Left lung (tissue), 10 donors: ENCODE data around the gene ANTXR2. TPM values are rescaled to one million over a fixed set of nuclear protein-coding genes. Genes with fewer than 3 reads are reported as not detected.
A peak's percentile ranks its signal among the peaks of the same experiment; 100 is the strongest.
"Not testable (repeated sequence)": the region's sequence is repeated elsewhere in the genome, so short reads cannot be mapped to it uniquely, and the experiment has no call there.

ENCODE experiments used
- ATAC-seq: fragments of 200-7000 bp; cut with Tn5 transposase; one replicate; pipeline ENCODE4 v1.9.1; 2020; ENCODE audit warnings: moderate library complexity
- DNase-seq, 4 donors: peaks; one replicate each; pipeline ENCODE4 v3.0.0-alpha.2; 2013 to 2020
- H3K27ac ChIP-seq, 2 donors: fragments of 200-600 bp; sonication (generic) in 1 of 2; one replicate each; pipeline versions ENCODE4 v1.5.0 to v1.8.0; 2020 to 2021
- H3K27me3 ChIP-seq, 2 donors: fragments of 200-600 bp; sonication (generic) in 1 of 2; one replicate each; pipeline versions ENCODE4 v1.5.0 to v1.8.0; 2020 to 2021
- H3K36me3 ChIP-seq, 2 donors: fragments of 200-600 bp; sonication (generic) in 1 of 2; one replicate each; pipeline versions ENCODE4 v1.5.0 to v1.8.0; 2020 to 2021
- H3K4me1 ChIP-seq, 2 donors: fragments of 200-600 bp; one replicate each; pipeline ENCODE4 v1.8.0; 2021
- H3K4me3 ChIP-seq, 2 donors: fragments of 200-600 bp; sonication (generic) in 1 of 2; one replicate each; pipeline versions ENCODE4 v1.5.0 to v1.8.0; 2020 to 2021; ENCODE audit warnings: mild to moderate bottlenecking in 1 of 2
- H3K9me3 ChIP-seq, 2 donors: fragments of 200-600 bp; sonication (generic) in 1 of 2; one replicate each; pipeline versions ENCODE4 v1.5.0 to v1.8.0; 2020 to 2021
- intact Hi-C, 2 donors: fragments of 100-400 bp; cut with DNase I; formaldehyde crosslinking; loops; one replicate each; pipeline versions ENCODE4 v1.11.2 to v1.14.2; 2022
- polyA plus RNA-seq, 6 donors: library from polyadenylated mRNA; unstranded; fragments of 120-200 nt; gene quantifications; one replicate each; pipeline ENCODE4 v1.2.1, GENCODE V29; 2013; ENCODE audit not compliant: insufficient read length in 6 of 6
- total RNA-seq, 2 donors: library from RNA; stranded (reverse); fragmentation: NEBNext Ultra II Directional; extraction: Animal tissue kit (Norgen Biotek cat#: 25700); gene quantifications; one replicate each; pipeline ENCODE4 v1.2.1, GENCODE V29; 2021
- TF ChIP-seq, protein P1 (sequence below), 2 donors: fragments of 200-600 bp; sonication (generic) in 1 of 2; IDR thresholded peaks; one replicate each; pipeline versions ENCODE4 v1.5.0 to v1.8.0; 2021; ENCODE audit warnings: antibody characterized with exemption in 2 of 2
- donor health status: DM: no; HTN: yes; CAD: no.
- donor health status: DM: no; HTN: no; CAD: no.

The ANTXR2 gene
- total and polyA plus RNA-seq, 8 donors, result 45.6 to 73.3 (median 66.1) TPM

DNA sequence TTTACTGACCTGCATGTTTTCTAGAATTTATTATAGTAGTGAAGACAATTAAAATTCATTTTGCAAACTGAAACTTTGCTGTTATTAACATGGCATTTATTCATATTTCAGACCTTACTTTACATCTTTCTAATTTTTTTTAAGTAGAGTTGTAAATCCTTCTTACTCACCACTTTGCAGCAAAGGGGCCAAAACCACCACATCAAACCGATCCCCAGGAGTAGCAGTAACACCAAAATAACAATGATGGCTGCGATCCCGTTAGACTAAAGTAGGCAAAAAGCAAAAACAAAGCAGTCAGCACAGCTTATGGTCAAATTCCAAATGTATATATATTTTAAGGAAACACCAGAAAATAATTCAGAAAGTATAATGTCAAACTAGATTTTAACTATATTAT lies 64.7 kb downstream of the ANTXR2 start:
- ATAC-seq (no peak), DNase-seq (no peak)
- TF ChIP-seq, protein P1, sequence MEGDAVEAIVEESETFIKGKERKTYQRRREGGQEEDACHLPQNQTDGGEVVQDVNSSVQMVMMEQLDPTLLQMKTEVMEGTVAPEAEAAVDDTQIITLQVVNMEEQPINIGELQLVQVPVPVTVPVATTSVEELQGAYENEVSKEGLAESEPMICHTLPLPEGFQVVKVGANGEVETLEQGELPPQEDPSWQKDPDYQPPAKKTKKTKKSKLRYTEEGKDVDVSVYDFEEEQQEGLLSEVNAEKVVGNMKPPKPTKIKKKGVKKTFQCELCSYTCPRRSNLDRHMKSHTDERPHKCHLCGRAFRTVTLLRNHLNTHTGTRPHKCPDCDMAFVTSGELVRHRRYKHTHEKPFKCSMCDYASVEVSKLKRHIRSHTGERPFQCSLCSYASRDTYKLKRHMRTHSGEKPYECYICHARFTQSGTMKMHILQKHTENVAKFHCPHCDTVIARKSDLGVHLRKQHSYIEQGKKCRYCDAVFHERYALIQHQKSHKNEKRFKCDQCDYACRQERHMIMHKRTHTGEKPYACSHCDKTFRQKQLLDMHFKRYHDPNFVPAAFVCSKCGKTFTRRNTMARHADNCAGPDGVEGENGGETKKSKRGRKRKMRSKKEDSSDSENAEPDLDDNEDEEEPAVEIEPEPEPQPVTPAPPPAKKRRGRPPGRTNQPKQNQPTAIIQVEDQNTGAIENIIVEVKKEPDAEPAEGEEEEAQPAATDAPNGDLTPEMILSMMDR (IDR thresholded peaks at IDR 0.05), result no peak
- Histone ChIP-seq H3K4me1 (peaks cover 0 to 33% of the 10 kb centered on the region in 2 donors), H3K9me3 (peaks cover 0 to 15% of the 10 kb centered on the region in 2 donors), H3K36me3 (peaks cover 0 to 15% of the 10 kb centered on the region in 2 donors), H3K27me3 (no peaks in the 10 kb centered on the region), H3K4me3 (no peak overlapping the region), H3K27ac (no peak overlapping the region)
- intact Hi-C loops, result no loop called here

DNA sequence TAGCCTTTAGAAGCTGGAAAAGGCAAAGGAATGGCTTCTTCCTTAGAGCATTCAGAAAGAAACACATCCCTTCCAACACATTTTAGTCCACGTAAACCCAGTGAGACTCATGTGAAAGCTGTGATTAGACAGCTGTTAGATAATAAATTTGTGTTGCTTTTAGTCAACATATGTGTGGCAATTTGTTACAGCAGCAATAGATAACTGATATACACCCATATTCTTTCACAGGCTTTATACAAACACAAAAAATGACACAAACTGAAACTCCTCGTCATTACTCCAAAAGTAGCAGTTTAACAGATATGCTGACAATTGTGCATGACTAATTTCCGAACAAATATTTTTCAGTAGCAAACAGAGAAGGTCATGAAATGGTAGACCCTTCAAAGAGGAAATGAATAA lies 65.3 kb downstream of the ANTXR2 start:
- Histone ChIP-seq H3K9me3 (peaks cover 0 to 15% of the 10 kb centered on the region in 2 donors), H3K4me1 (peaks cover 0 to 33% of the 10 kb centered on the region in 2 donors), H3K27me3 (no peaks in the 10 kb centered on the region), H3K36me3 (peaks cover 0 to 15% of the 10 kb centered on the region in 2 donors), H3K27ac (peak overlapping the region in 1 of 2 donors; percentile 41), H3K4me3 (no peak overlapping the region)
- ATAC-seq (no peak), DNase-seq (no peak)
- intact Hi-C loops, result no loop called here
- TF ChIP-seq, protein P1 (IDR thresholded peaks at IDR 0.05), result no peak

DNA sequence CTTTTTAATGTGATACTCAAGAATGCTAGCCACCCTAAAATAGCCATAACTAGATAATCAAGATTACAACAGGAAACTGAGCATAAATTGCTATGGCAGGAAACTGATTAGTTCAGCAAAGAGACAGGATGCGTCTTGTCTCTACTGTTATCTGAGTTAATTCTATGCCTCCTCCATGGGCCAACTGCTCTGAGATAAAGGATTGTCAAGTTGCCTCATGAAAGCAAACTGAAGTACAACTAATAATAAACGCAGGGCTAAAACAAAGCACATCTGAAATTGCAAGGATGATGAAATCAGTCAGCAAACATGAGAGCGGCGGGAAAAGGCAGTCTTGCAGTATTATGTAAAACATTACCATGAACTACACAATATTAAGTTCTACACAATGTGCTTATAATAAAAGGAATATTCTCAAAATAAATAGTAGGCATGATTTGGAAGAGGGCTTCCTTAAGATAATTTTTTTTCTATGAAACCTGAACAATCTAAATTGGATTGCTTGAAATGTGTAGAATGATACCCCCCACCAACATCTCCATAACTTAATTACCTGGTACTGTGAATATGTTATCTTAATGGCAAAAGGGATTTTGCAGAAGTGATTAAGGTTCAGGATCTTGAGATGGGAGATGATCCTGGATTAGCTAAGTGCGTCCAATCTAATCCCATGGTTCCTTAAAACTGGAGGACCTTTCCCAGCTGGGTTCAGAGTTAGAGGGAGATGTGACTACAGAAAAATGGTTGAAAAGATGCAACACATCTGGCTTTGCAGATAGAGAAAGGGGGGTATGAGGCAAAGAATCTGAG lies 65.9 kb downstream of the ANTXR2 start:
- Histone ChIP-seq H3K9me3 (peaks cover 0 to 15% of the 10 kb centered on the region in 2 donors), H3K27ac (peak overlapping the region in 1 of 2 donors; percentile 41), H3K27me3 (no peaks in the 10 kb centered on the region), H3K36me3 (peaks cover 0 to 15% of the 10 kb centered on the region in 2 donors), H3K4me3 (no peak overlapping the region), H3K4me1 (peaks cover 0 to 33% of the 10 kb centered on the region in 2 donors)
- TF ChIP-seq, protein P1 (IDR thresholded peaks at IDR 0.05), result no peak
- intact Hi-C loops, result no loop called here
- ATAC-seq (peak; percentile 35), DNase-seq (peak in 1 of 4 donors; percentile 27)

DNA sequence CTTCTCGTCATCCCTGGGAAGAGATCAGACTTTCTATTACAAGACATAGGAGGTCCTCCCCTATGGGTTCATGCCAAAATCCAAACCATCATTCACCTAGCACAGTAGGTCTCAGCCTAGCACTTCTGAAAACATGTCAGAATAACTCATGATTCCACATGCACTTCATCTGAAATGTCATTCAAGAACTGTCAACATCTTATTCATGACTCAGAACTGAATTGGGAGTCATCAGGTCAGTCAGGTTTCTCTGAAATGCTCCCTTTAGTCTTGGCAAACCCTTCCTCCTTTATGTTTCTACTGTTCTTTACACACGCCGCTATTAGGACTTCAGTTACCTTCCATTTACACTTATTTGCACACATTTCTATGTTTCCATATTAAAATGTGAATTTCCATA lies 67.2 kb downstream of the ANTXR2 start:
- peaks cover 0 to 15% of the 10 kb centered on the region in 2 donors for H3K36me3 ChIP-seq
- TF ChIP-seq, protein P1 (IDR thresholded peaks at IDR 0.05), result no peak
- no peak for DNase-seq
- peak overlapping the region in 1 of 2 donors; percentile 35 for H3K27ac ChIP-seq
- intact Hi-C loops, result no loop called here
- no peak overlapping the region for H3K4me3 ChIP-seq
- peaks cover 0 to 15% of the 10 kb centered on the region in 2 donors for H3K9me3 ChIP-seq
- ATAC-seq, result peak; percentile 49
- H3K27me3 ChIP-seq, result no peaks in the 10 kb centered on the region
- peaks cover 0 to 33% of the 10 kb centered on the region in 2 donors for H3K4me1 ChIP-seq

DNA sequence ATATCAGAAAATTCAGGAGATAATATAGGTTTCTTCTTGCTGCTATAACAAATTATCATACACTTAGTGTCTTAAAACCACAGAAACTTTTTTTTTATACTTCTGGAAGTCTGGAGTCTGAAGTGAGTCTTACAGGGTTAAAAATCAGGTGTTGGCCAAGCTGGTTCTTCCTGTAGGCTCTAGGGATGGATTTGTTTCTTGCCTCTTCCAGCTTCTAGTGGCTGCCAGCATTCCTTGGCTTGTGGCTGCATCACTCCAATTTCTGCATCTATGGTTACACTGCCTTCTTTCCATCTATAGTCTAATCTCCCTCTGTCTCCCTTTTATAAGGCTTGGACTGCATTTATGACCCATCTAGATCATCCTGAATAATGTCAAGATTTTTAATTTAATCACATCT lies 68.7 kb downstream of the ANTXR2 start:
- no peak overlapping the region for H3K27ac ChIP-seq
- intact Hi-C loops, result no loop called here
- TF ChIP-seq, protein P1 (IDR thresholded peaks at IDR 0.05), result no peak
- H3K27me3 ChIP-seq, result no peaks in the 10 kb centered on the region
- H3K36me3 ChIP-seq, result peaks cover 0 to 11% of the 10 kb centered on the region in 2 donors
- ATAC-seq, result no peak
- H3K9me3 ChIP-seq, result peaks cover 0 to 15% of the 10 kb centered on the region in 2 donors
- H3K4me3 ChIP-seq, result no peak overlapping the region
- peaks cover 0 to 29% of the 10 kb centered on the region in 2 donors for H3K4me1 ChIP-seq
- DNase-seq, result no peak

DNA sequence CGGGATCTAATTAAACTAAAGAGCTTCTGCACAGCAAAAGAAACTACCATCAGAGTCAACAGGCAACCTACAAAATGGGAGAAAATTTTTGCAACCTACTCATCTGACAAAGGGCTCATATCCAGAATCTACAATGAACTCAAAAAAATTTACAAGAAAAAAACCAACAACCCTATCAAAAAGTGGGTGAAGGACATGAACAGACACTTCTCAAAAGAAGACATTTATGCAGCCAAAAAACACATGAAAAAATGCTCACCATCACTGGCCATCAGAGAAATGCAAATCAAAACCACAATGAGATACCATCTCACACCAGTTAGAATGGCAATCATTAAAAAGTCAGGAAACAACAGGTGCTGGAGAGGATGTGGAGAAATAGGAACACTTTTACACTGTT lies 70.5 kb downstream of the ANTXR2 start:
- intact Hi-C loops, H3K27me3 ChIP-seq, DNase-seq, H3K27ac ChIP-seq, H3K4me3 ChIP-seq, ATAC-seq: not testable (repeated sequence)
- Histone ChIP-seq H3K4me1 (peaks cover 0 to 23% of the 10 kb centered on the region in 2 donors), H3K9me3 (peaks cover 0 to 15% of the 10 kb centered on the region in 2 donors), H3K36me3 (peaks cover 0 to 11% of the 10 kb centered on the region in 2 donors)

DNA sequence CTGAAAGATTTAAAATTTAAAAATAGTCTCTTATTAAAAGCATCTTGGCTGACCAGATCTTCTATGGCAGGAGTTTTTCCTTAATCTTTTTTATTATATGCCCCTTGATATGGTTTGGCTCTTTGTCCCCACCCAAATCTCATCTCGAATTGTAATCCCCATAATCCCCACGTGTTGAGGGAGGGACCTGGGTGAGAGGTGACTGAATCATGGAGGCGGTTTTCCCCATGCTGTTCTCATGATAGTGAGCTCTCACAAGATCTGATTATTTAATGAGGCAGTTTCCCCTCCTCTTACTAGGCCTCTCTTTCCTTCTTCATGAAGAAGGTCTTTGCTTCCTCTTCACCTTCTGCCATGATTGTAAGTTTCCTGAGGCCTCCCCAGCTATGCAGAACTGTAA lies 74.0 kb downstream of the ANTXR2 start:
- H3K4me1 ChIP-seq, intact Hi-C loops, H3K4me3 ChIP-seq, ATAC-seq, H3K36me3 ChIP-seq, H3K9me3 ChIP-seq, H3K27ac ChIP-seq, DNase-seq, H3K27me3 ChIP-seq: not testable (repeated sequence)
